ENCODE measurements around the gene AIRE. TPM values are rescaled to one million over a fixed set of nuclear protein-coding genes. Genes with fewer than 3 reads are reported as not detected.

The AIRE gene
- total RNA-seq, 1 donor from 2014 or later = not detected

- Mint-ChIP-seq H3K4me1 (no peaks in the 10 kb centered on the region), H3K9me3 (no peaks in the 10 kb centered on the region), H3K36me3 (ENCODE audit: low read depth) (peaks cover 34% of the 10 kb centered on the region), H3K27me3 (no peaks in the 10 kb centered on the region), H3K27ac (no peak overlapping the region), H3K4me3 (no peak overlapping the region)
- ChIA-PET CTCF (no interaction called here), POLR2A (interaction anchor here (0.7 kb wide), 1 partner anchor 14 kb away, joined by 3 read pairs; the partner anchor contains the start of gene CFAP410)
- DNase-seq (no peak), ATAC-seq (ENCODE audit: low read depth) (no peak)
- TF ChIP-seq CTCF (IDR thresholded peaks at IDR 0.05) = no peak
- intact Hi-C loops (cut with micrococcal nuclease) = no loop called here
Measured at GRCh38 chr21:44325386-44326271, 40.0 kb downstream of the AIRE start.

- no peak for TF ChIP-seq CTCF (IDR thresholded peaks at IDR 0.05)
- POLR2A ChIA-PET = interaction anchor here (0.7 kb wide), 1 partner anchor 13 kb away, joined by 3 read pairs; the partner anchor contains the start of gene CFAP410
- ATAC-seq (ENCODE audit: low read depth) = no peak
- no peaks in the 10 kb centered on the region for H3K27me3 Mint-ChIP-seq
- H3K36me3 Mint-ChIP-seq (ENCODE audit: low read depth) = peaks cover 34% of the 10 kb centered on the region
- CTCF ChIA-PET = no interaction called here
- no peak overlapping the region for H3K4me3 Mint-ChIP-seq
- H3K27ac Mint-ChIP-seq = no peak overlapping the region
- DNase-seq = no peak
- intact Hi-C loops (cut with micrococcal nuclease) = no loop called here
- no peaks in the 10 kb centered on the region for H3K9me3 Mint-ChIP-seq
- no peaks in the 10 kb centered on the region for H3K4me1 Mint-ChIP-seq
Measured at GRCh38 chr21:44326272-44326647, 40.6 kb downstream of the AIRE start.

- ChIA-PET POLR2A (interaction anchor here (0.7 kb wide), 1 partner anchor 12 kb away, joined by 3 read pairs; the partner anchor contains the start of gene CFAP410), CTCF (no interaction called here)
- H3K4me1 Mint-ChIP-seq = no peaks in the 10 kb centered on the region
- intact Hi-C loops (cut with micrococcal nuclease) = no loop called here
- no peak for TF ChIP-seq CTCF (IDR thresholded peaks at IDR 0.05)
- H3K36me3 Mint-ChIP-seq (ENCODE audit: low read depth) = peaks cover 34% of the 10 kb centered on the region
- DNase-seq (no peak), ATAC-seq (ENCODE audit: low read depth) (no peak)
- H3K27me3 Mint-ChIP-seq = no peaks in the 10 kb centered on the region
- H3K4me3 Mint-ChIP-seq = no peak overlapping the region
- no peak overlapping the region for H3K27ac Mint-ChIP-seq
- no peaks in the 10 kb centered on the region for H3K9me3 Mint-ChIP-seq
Measured at GRCh38 chr21:44326716-44327602, 41.3 kb downstream of the AIRE start.

- Mint-ChIP-seq H3K4me1 (no peaks in the 10 kb centered on the region), H3K4me3 (no peak overlapping the region), H3K9me3 (no peaks in the 10 kb centered on the region), H3K27ac (no peak overlapping the region), H3K36me3 (ENCODE audit: low read depth) (peaks cover 37% of the 10 kb centered on the region), H3K27me3 (no peaks in the 10 kb centered on the region)
- ChIA-PET POLR2A (interaction anchor here (2.4 kb wide), 1 partner anchor 11 kb away, joined by 9 read pairs; the partner anchor contains the start of gene CFAP410), CTCF (no interaction called here)
- DNase-seq (no peak), ATAC-seq (ENCODE audit: low read depth) (no peak)
- intact Hi-C loops (cut with micrococcal nuclease) = no loop called here
- TF ChIP-seq CTCF (IDR thresholded peaks at IDR 0.05) = no peak
Measured at GRCh38 chr21:44327603-44327974, 41.9 kb downstream of the AIRE start.
